C4-2B (cell line): Measurements from ENCODE around the gene DNMT1.

ENCODE experiments used
- ZFX ChIP-seq: fragments of 450-650 bp; IDR thresholded peaks from 2 replicates; pipeline ENCODE4 v1.6.1; 2017
- TF ChIP-seq, protein P1 (sequence below): fragments of 450-650 bp; conservative IDR thresholded peaks from 2 replicates; pipeline ENCODE4 v1.5.1; 2017; ENCODE audit warnings: mild to moderate bottlenecking

GRCh38 chr19:10104665-10105508 lies 89.9 kb downstream of the DNMT1 start:
- TF ChIP-seq, protein P1, sequence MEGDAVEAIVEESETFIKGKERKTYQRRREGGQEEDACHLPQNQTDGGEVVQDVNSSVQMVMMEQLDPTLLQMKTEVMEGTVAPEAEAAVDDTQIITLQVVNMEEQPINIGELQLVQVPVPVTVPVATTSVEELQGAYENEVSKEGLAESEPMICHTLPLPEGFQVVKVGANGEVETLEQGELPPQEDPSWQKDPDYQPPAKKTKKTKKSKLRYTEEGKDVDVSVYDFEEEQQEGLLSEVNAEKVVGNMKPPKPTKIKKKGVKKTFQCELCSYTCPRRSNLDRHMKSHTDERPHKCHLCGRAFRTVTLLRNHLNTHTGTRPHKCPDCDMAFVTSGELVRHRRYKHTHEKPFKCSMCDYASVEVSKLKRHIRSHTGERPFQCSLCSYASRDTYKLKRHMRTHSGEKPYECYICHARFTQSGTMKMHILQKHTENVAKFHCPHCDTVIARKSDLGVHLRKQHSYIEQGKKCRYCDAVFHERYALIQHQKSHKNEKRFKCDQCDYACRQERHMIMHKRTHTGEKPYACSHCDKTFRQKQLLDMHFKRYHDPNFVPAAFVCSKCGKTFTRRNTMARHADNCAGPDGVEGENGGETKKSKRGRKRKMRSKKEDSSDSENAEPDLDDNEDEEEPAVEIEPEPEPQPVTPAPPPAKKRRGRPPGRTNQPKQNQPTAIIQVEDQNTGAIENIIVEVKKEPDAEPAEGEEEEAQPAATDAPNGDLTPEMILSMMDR, result no peak
- no peak for TF ChIP-seq ZFX
